H1 (cell line): ENCODE measurements around the gene NLRX1. TPM values are rescaled to one million over a fixed set of nuclear protein-coding genes. Genes with fewer than 3 reads are reported as not detected.

ENCODE experiments used
- CTCF ChIA-PET: fragments of 300-600 bp; sonication (Branson Sonifier 250); formaldehyde crosslinking; loops from one replicate; lab custom pipeline; 2021; ENCODE audit not compliant: partially characterized antibody; lab: Charles Lee
- POLR2A ChIA-PET: fragments of 300-600 bp; sonication (Branson Sonifier 250); formaldehyde crosslinking; loops from one replicate; lab custom pipeline; 2021; ENCODE audit warnings: inconsistent platforms; ENCODE audit not compliant: partially characterized antibody; lab: Charles Lee
- DNase-seq, 2 experiments: peaks; one replicate each; pipeline versions ENCODE4 v3.0.0 to v3.0.0-alpha.2; 2010 to 2022; ENCODE audit warnings: low spot score in 2 of 2, low read depth in 1 of 2, mixed read lengths in 1 of 2
- FAIRE-seq: peaks from 2 replicates; lab custom pipeline; 2011; peaks lifted over from hg19 to GRCh38; lab: Jason Lieb, UNC
- H2AFZ ChIP-seq: 2 replicates; pipeline ENCODE4 v1.8.1; 2012; ENCODE audit warnings: low read length, inconsistent platforms
- H2AK5ac ChIP-seq: 2 replicates; pipeline ENCODE4 v1.6.1; 2013; ENCODE audit warnings: low read depth, low read length
- H2BK120ac ChIP-seq: replicated peaks from 2 replicates; pipeline ENCODE3; 2013; ENCODE audit warnings: low read depth, low read length, inconsistent platforms
- H2BK12ac ChIP-seq: 2 replicates; pipeline ENCODE4 v1.6.1; 2013; ENCODE audit warnings: low read depth, low read length
- H2BK15ac ChIP-seq: 2 replicates; pipeline ENCODE4 v1.6.1; 2013; ENCODE audit warnings: low read length
- H2BK20ac ChIP-seq: 2 replicates; pipeline ENCODE4 v1.6.1; 2013; ENCODE audit warnings: low read length
- H2BK5ac ChIP-seq: 2 replicates; pipeline ENCODE4 v1.6.1; 2013; ENCODE audit warnings: low read depth, low read length
- H3K14ac ChIP-seq: 2 replicates; pipeline ENCODE4 v1.6.1; 2013; ENCODE audit warnings: inconsistent platforms; ENCODE audit not compliant: insufficient read length
- H3K18ac ChIP-seq: 2 replicates; pipeline ENCODE4 v1.6.1; 2013; ENCODE audit warnings: low read length; ENCODE audit errors: extremely low read depth
- H3K23ac ChIP-seq: 2 replicates; pipeline ENCODE4 v1.6.1; 2013; ENCODE audit warnings: inconsistent platforms; ENCODE audit not compliant: insufficient read length
- H3K23me2 ChIP-seq: 2 replicates; pipeline ENCODE4 v1.6.1; 2013; ENCODE audit warnings: low read depth, low read length
- H3K27ac ChIP-seq: 2 replicates; pipeline ENCODE4 v1.6.1; 2011; ENCODE audit warnings: low read depth, low read length, inconsistent platforms
- H3K27me3 ChIP-seq, 4 experiments: replicated peaks in 1 of 4; 1 replicate in 1 of 4; 2 replicates in 3 of 4; pipeline versions ENCODE4 v1.6.1 to v1.8.1; 2011 to 2013; ENCODE audit warnings: low read length in 3 of 4, mild to moderate bottlenecking in 3 of 4, inconsistent platforms in 2 of 4, mixed read lengths in 2 of 4, moderate library complexity in 1 of 4; ENCODE audit not compliant: control insufficient read depth in 3 of 4, insufficient read depth in 3 of 4; ENCODE audit errors: extremely low read depth in 1 of 4
- H3K36me3 ChIP-seq, 4 experiments: 2 replicates each; pipeline versions ENCODE4 v1.6.1 to v1.8.1; 2011 to 2013; ENCODE audit warnings: mild to moderate bottlenecking in 4 of 4, low read length in 3 of 4, moderate library complexity in 2 of 4, control low read depth in 1 of 4, inconsistent platforms in 1 of 4; ENCODE audit not compliant: insufficient read depth in 4 of 4, control insufficient read depth in 2 of 4
- H3K4ac ChIP-seq: replicated peaks from 2 replicates; pipeline ENCODE3; 2013; ENCODE audit warnings: low read length, low read depth, mixed read lengths, inconsistent platforms; ENCODE audit not compliant: insufficient read length
- H3K4me1 ChIP-seq, 4 experiments: replicated peaks in 1 of 4; 1 replicate in 1 of 4; 2 replicates in 3 of 4; pipeline versions ENCODE4 v1.6.1 to v1.8.1; 2011 to 2013; ENCODE audit warnings: low read length in 3 of 4, inconsistent platforms in 2 of 4, mixed read lengths in 1 of 4; ENCODE audit not compliant: insufficient read depth in 4 of 4, control insufficient read depth in 3 of 4
- H3K4me2 ChIP-seq, 2 experiments: 2 replicates each; pipeline versions ENCODE4 v1.6.1 to v1.8.1; 2011 to 2013; ENCODE audit warnings: low read depth in 2 of 2, low read length in 2 of 2, control low read depth in 1 of 2, inconsistent platforms in 1 of 2, mild to moderate bottlenecking in 1 of 2; ENCODE audit not compliant: insufficient read depth in 1 of 2
- H3K4me3 ChIP-seq, 4 experiments: fragments of 200-600, 300-600 bp in 1 of 4; sonication (generic), shearing (Covaris generic), sonication (Bioruptor Twin) in 1 of 4; 2 replicates each; pipeline versions ENCODE4 v1.5.1 to v1.8.1; 2011 to 2016; ENCODE audit warnings: low read length in 4 of 4, low read depth in 3 of 4, control low read depth in 2 of 4, inconsistent platforms in 2 of 4, mild to moderate bottlenecking in 2 of 4, mixed read lengths in 1 of 4, moderate library complexity in 1 of 4; ENCODE audit not compliant: insufficient read depth in 2 of 4; ENCODE audit errors: extremely low read depth in 1 of 4
- H3K56ac ChIP-seq: replicated peaks from 2 replicates; pipeline ENCODE3; 2013; ENCODE audit warnings: low read depth, mild to moderate bottlenecking, mixed read lengths, low read length, inconsistent platforms; ENCODE audit not compliant: insufficient read length
- H3K79me1 ChIP-seq: 2 replicates; pipeline ENCODE4 v1.6.1; 2013; ENCODE audit warnings: low read depth, low read length, control low read depth
- H3K79me2 ChIP-seq, 2 experiments: 2 replicates each; pipeline versions ENCODE4 v1.6.1 to v1.8.1; 2012 to 2013; ENCODE audit warnings: low read length in 2 of 2, mild to moderate bottlenecking in 2 of 2, inconsistent platforms in 1 of 2; ENCODE audit not compliant: insufficient read depth in 2 of 2, control insufficient read depth in 1 of 2
- H3K9ac ChIP-seq, 4 experiments: replicated peaks in 1 of 4; 1 replicate in 1 of 4; 2 replicates in 3 of 4; pipeline versions ENCODE4 v1.6.1 to v1.8.1; 2011 to 2013; ENCODE audit warnings: low read depth in 3 of 4, low read length in 3 of 4, control low read depth in 2 of 4, mild to moderate bottlenecking in 2 of 4, moderate library complexity in 2 of 4, inconsistent platforms in 1 of 4; ENCODE audit errors: extremely low read depth in 1 of 4
- H3K9me3 ChIP-seq, 2 experiments: 2 replicates each; pipeline versions ENCODE4 v1.6.1 to v1.8.1; 2012 to 2013; ENCODE audit warnings: mild to moderate bottlenecking in 2 of 2, moderate library complexity in 2 of 2, control low read depth in 1 of 2, inconsistent platforms in 1 of 2, low read depth in 1 of 2, low read length in 1 of 2, mixed read lengths in 1 of 2; ENCODE audit not compliant: insufficient read depth in 2 of 2
- H4K20me1 ChIP-seq, 2 experiments: replicated peaks in 1 of 2; 2 replicates each; pipeline versions ENCODE3 to v1.8.1; 2011 to 2013; ENCODE audit warnings: inconsistent platforms in 2 of 2, low read length in 2 of 2, mild to moderate bottlenecking in 1 of 2; ENCODE audit not compliant: insufficient read depth in 2 of 2, control insufficient read depth in 1 of 2
- H4K5ac ChIP-seq: 2 replicates; pipeline ENCODE4 v1.6.1; 2013; ENCODE audit warnings: low read length, low read depth, mixed read lengths, inconsistent platforms; ENCODE audit not compliant: insufficient read length
- H4K8ac ChIP-seq: 2 replicates; pipeline ENCODE4 v1.8.0; 2013; ENCODE audit warnings: mild to moderate bottlenecking, moderate library complexity, low read length, inconsistent platforms; ENCODE audit not compliant: insufficient read depth; ENCODE audit errors: extremely low read depth
- H4K91ac ChIP-seq: replicated peaks from 2 replicates; pipeline ENCODE3; 2013; ENCODE audit warnings: low read length, mixed read lengths, inconsistent platforms; ENCODE audit not compliant: insufficient read length
- CEBPB ChIP-seq: IDR thresholded peaks from 2 replicates; pipeline ENCODE4 v1.6.1; 2012; ENCODE audit warnings: low read depth, low read length
- EZH2 ChIP-seq: fragments of 200-600 bp; sonication (generic); IDR thresholded peaks from 2 replicates; pipeline ENCODE4 v1.7.1; 2012; ENCODE audit warnings: low read depth, mild to moderate bottlenecking, moderate library complexity, low read length, inconsistent platforms; ENCODE audit not compliant: severe bottlenecking
- RFX5 ChIP-seq: IDR thresholded peaks from 2 replicates; pipeline ENCODE4 v1.6.1; 2011; ENCODE audit warnings: low read depth, low read length, improper control_type of control experiment, borderline replicate concordance
- SIN3A ChIP-seq, 2 experiments: IDR thresholded peaks in 1 of 2; conservative IDR thresholded peaks in 1 of 2; 2 replicates each; pipeline ENCODE4 v1.6.1; 2011 to 2012; ENCODE audit warnings: low read length in 2 of 2, improper control_type of control experiment in 1 of 2, low read depth in 1 of 2, mild to moderate bottlenecking in 1 of 2
- TAF1 ChIP-seq: IDR thresholded peaks from 2 replicates; pipeline ENCODE4 v1.6.1; 2011; ENCODE audit warnings: mild to moderate bottlenecking, low read depth, low read length
- ZNF274 ChIP-seq: IDR thresholded peaks from 2 replicates; pipeline ENCODE4 v1.7.0; 2012; ENCODE audit warnings: low read length, borderline replicate concordance; ENCODE audit errors: extremely low read depth
- WGBS, 2 experiments: shearing (Covaris generic) in 1 of 2; methylation state at CpG; one replicate each; pipeline versions ENCODE4 v1.1.6 to v1.1.7; 2013 to 2015; ENCODE audit warnings: low lambda C conversion rate in 2 of 2, mixed read lengths in 2 of 2, inconsistent platforms in 1 of 2, low coverage in 1 of 2, missing lambda C conversion rate in 1 of 2; ENCODE audit not compliant: insufficient replicate concordance in 2 of 2, insufficient coverage in 1 of 2, insufficient read length in 1 of 2; ENCODE audit errors: extremely low coverage in 1 of 2, missing lambda C conversion rate in 1 of 2; 5-methylcytosine and 5-hydroxymethylcytosine counted together
- polyA plus RNA-seq, 7 experiments: library from polyadenylated mRNA; depleted of rRNA in 3 of 7; stranded (reverse) in 5 of 7; unstranded in 2 of 7; fragments of >200 nt in 5 of 7; fragments of 200-250 nt in 2 of 7; gene quantifications; 1 replicate in 5 of 7; 2 replicates in 1 of 7; 4 replicates in 1 of 7; pipeline versions ENCODE4 v1.2.1 to v1.2.3, GENCODE V29; 2011 to 2013; ENCODE audit warnings: missing spikeins in 2 of 7, mixed read lengths in 2 of 7
- total RNA-seq: library from RNA; stranded (reverse); fragmentation: NEBNext Ultra II Directional; extraction: Animal tissue kit (Norgen Biotek cat#: 25700); gene quantifications from 2 replicates; pipeline ENCODE4 v1.2.1, GENCODE V29; 2021
- TF ChIP-seq, protein P1 (sequence below): IDR thresholded peaks from 2 replicates; pipeline ENCODE4 v1.6.1; 2012; ENCODE audit warnings: low read length, inconsistent platforms

The NLRX1 gene
- total and polyA plus RNA-seq, 2 of the 8 experiments (the other 6 are each of a cell fraction or from before 2014, with no cell fraction given): 13.2 to 18.6 TPM

DNA sequence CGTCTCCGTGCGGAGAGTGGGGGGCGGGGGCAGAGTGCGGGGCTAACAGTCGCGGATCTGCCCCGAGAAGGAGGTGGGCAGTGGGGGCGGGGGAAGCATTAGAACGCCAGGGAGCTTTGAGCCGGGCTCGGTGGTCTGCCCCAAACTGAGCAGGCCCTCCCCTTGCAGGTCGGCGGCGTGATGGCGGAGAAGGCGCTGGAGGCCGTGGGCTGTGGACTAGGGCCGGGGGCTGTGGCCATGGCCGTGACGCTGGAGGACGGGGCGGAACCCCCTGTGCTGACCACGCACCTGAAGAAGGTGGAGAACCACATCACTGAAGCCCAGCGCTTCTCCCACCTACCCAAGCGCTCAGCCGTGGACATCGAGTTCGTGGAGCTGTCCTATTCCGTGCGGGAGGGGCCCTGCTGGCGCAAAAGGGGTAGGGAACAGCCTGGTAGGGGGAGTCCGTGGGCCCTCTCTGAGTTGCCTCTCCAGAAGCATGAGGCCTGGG lies 18.7 kb upstream of the NLRX1 start:
- H4K91ac ChIP-seq: no peak overlapping the region
- no peak overlapping the region for H3K23ac ChIP-seq
- 0 out of 2 replicates have a peak overlapping the region, but pooled peaks have one; percentile 15 for H3K18ac ChIP-seq
- H3K23me2 ChIP-seq: peaks cover 12% of the 10 kb centered on the region; the same call in 1 of the 2 replicates
- H4K5ac ChIP-seq: no peak overlapping the region
- no peaks in the 10 kb centered on the region for H3K79me2 ChIP-seq
- no peak overlapping the region for H4K8ac ChIP-seq
- no peaks in the 10 kb centered on the region for H3K79me1 ChIP-seq
- no peak overlapping the region for H3K27ac ChIP-seq
- peak overlapping the region; percentile 44; the same call in 1 of the 2 replicates for H2BK12ac ChIP-seq
- ChIA-PET POLR2A (interaction anchor here (0.7 to 7.7 kb wide), 9 partner anchors 10 to 166 kb away, joined by 3 to 58 read pairs (median 3); partner anchors contain the start of genes HINFP, HMBS and NLRX1), CTCF (interaction anchor here (1.1 to 23.6 kb wide), 7 partner anchors 7 to 47 kb away, joined by 3 to 389 read pairs (median 24); partner anchors contain the start of genes C2CD2L, CBL, NHERF4 and NLRX1)
- no peak overlapping the region for H3K14ac ChIP-seq
- no peaks in the 10 kb centered on the region for H4K20me1 ChIP-seq
- H3K4ac ChIP-seq: no peak overlapping the region
- H2BK15ac ChIP-seq: no peak overlapping the region
- H2AFZ ChIP-seq: no peak overlapping the region
- no peaks in the 10 kb centered on the region for H3K36me3 ChIP-seq
- FAIRE-seq (no peak), DNase-seq (no peak)
- H2BK120ac ChIP-seq: no peak overlapping the region
- peaks cover 16 to 42% (median 33%) of the 10 kb centered on the region in 4 experiments for H3K27me3 ChIP-seq
- H2BK5ac ChIP-seq: no peak overlapping the region
- peaks cover 5 to 16% (median 11%) of the 10 kb centered on the region in 4 experiments for H3K4me1 ChIP-seq
- no peak overlapping the region for H3K56ac ChIP-seq
- no peak overlapping the region; the same call in 1 of the 2 replicates for H2AK5ac ChIP-seq
- no peaks in the 10 kb centered on the region for H3K9me3 ChIP-seq
- H3K9ac ChIP-seq: peak overlapping the region in 1 of 4 experiments; percentile 9; a peak in 1 of 7 replicates
- TF ChIP-seq ZNF274 (no peak), EZH2 (peak; percentile 7), CEBPB (no peak), RFX5 (no peak), SIN3A (conservative IDR thresholded peaks at IDR 0.05 in 1 of 2, IDR thresholded peaks at IDR 0.05 in 1 of 2; ENCODE audit: low read depth in 1 of 2, low read length in 2 of 2) (0 out of 4 replicates have a peak, but pooled peaks of 1 of the 2 experiments have one; percentile 10), TAF1 (no peak)
- TF ChIP-seq, protein P1, sequence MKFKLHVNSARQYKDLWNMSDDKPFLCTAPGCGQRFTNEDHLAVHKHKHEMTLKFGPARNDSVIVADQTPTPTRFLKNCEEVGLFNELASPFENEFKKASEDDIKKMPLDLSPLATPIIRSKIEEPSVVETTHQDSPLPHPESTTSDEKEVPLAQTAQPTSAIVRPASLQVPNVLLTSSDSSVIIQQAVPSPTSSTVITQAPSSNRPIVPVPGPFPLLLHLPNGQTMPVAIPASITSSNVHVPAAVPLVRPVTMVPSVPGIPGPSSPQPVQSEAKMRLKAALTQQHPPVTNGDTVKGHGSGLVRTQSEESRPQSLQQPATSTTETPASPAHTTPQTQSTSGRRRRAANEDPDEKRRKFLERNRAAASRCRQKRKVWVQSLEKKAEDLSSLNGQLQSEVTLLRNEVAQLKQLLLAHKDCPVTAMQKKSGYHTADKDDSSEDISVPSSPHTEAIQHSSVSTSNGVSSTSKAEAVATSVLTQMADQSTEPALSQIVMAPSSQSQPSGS: no peak
- H2BK20ac ChIP-seq: no peak overlapping the region
- H3K4me3 ChIP-seq: peak overlapping the region; percentile 35 to 83 (median 66)
- peak overlapping the region; percentile 90 to 96 for H3K4me2 ChIP-seq
- WGBS, 2 experiments: 5% methylated on average over 13 of the region's 33 CpGs; no CpG with 5 or more reads in 1 of the 2 experiments
